HCT116 (cell line): ENCODE data around the gene C1orf159. TPM values are rescaled to one million over a fixed set of nuclear protein-coding genes. Genes with fewer than 3 reads are reported as not detected.
A peak's percentile ranks its signal among the peaks of the same experiment; 100 is the strongest.

ENCODE experiments used
- ATAC-seq: fragments of 200-7000 bp; cut with Tn5 transposase; 2 replicates; pipeline ENCODE4 v1.9.1; 2020; ENCODE audit warnings: mild to moderate bottlenecking, moderate library complexity
- BruUV-seq: library from RNA; stranded (reverse); fragments of 400-500 nt; replicated peaks from 2 replicates; lab custom pipeline; 2021; lab: Mats Ljungman, UMichigan
- CTCF ChIA-PET: fragments of 300-600 bp; sonication (Branson Sonifier 250); formaldehyde crosslinking; loops from one replicate; lab custom pipeline; 2021; ENCODE audit warnings: antibody characterized with exemption; lab: Charles Lee
- POLR2A ChIA-PET: fragments of 300-600, 350-600 bp; sonication (Branson Sonifier 250); formaldehyde crosslinking; loops from one replicate; lab custom pipeline; 2021; ENCODE audit warnings: antibody characterized with exemption; lab: Charles Lee
- RAD21 ChIA-PET, 2 experiments: fragments of 300-600 bp; sonication (Branson Sonifier 250); formaldehyde crosslinking; loops; one replicate each; lab custom pipeline; 2023; ENCODE audit warnings: low total read pairs in 2 of 2; ENCODE audit not compliant: uncharacterized antibody in 2 of 2, unreplicated experiment in 2 of 2, low non-redundant PET in 1 of 2; lab: Charles Lee
- DNase-seq: peaks from one replicate; pipeline ENCODE4 v3.0.0-alpha.2; 2010; ENCODE audit warnings: low read depth, low spot score
- H2AFZ ChIP-seq: fragments of 200-600 bp; shearing (Covaris generic), sonication (generic); 2 replicates; pipeline ENCODE4 v1.6.1; 2017; ENCODE audit warnings: low read depth, mixed run types, mixed read lengths, antibody characterized with exemption, low read length; ENCODE audit not compliant: poor library complexity, severe bottlenecking
- H3K27ac ChIP-seq: 2 replicates; pipeline ENCODE4 v1.5.1; 2012; ENCODE audit warnings: low read depth, low read length
- H3K27me3 ChIP-seq: fragments of 200-600 bp; sonication (generic); 2 replicates; pipeline ENCODE4 v1.6.1; 2016; ENCODE audit warnings: mixed run types, low read length, mixed read lengths; ENCODE audit not compliant: insufficient read depth
- H3K36me3 ChIP-seq, 2 experiments: fragments of 200-500 bp in 1 of 2; fragments of 200-600 bp in 1 of 2; sonication (Bioruptor generic) in 1 of 2; sonication (generic) in 1 of 2; 2 replicates each; pipeline versions ENCODE4 v1.5.1 to v1.6.1; 2014 to 2016; ENCODE audit warnings: low read length in 2 of 2, inconsistent platforms in 1 of 2, mixed read lengths in 1 of 2, mixed run types in 1 of 2; ENCODE audit not compliant: insufficient read depth in 2 of 2, control insufficient read depth in 1 of 2
- H3K4me1 ChIP-seq, 2 experiments: fragments of 200-600 bp in 1 of 2; sonication (generic) in 1 of 2; 2 replicates each; pipeline versions ENCODE4 v1.5.1 to v1.6.1; 2012 to 2017; ENCODE audit warnings: low read length in 2 of 2, inconsistent platforms in 1 of 2, mild to moderate bottlenecking in 1 of 2, mixed read lengths in 1 of 2, mixed run types in 1 of 2, moderate library complexity in 1 of 2; ENCODE audit not compliant: insufficient read depth in 2 of 2, control insufficient read depth in 1 of 2
- H3K4me2 ChIP-seq: fragments of 200-600 bp; sonication (generic); 2 replicates; pipeline ENCODE4 v1.6.1; 2017; ENCODE audit warnings: mixed run types, low read length, mixed read lengths
- H3K4me3 ChIP-seq, 2 experiments: fragments of 200-600 bp in 1 of 2; sonication (generic) in 1 of 2; replicated peaks in 1 of 2; 2 replicates each; pipeline ENCODE4 v1.5.1; 2011 to 2016; ENCODE audit warnings: low read length in 2 of 2, control low read depth in 1 of 2, low read depth in 1 of 2, mild to moderate bottlenecking in 1 of 2, mixed read lengths in 1 of 2, mixed run types in 1 of 2
- H3K79me2 ChIP-seq: fragments of 200-600 bp; sonication (generic); 2 replicates; pipeline ENCODE4 v1.6.1; 2017; ENCODE audit warnings: mild to moderate bottlenecking, mixed run types, low read length, moderate library complexity, mixed read lengths; ENCODE audit not compliant: insufficient read depth
- H3K9ac ChIP-seq: fragments of 200-600 bp; sonication (generic); 2 replicates; pipeline ENCODE4 v1.6.1; 2016; ENCODE audit warnings: low read length, mixed read lengths
- H3K9me2 ChIP-seq: fragments of 200-600 bp; sonication (generic), shearing (Covaris generic); 2 replicates; pipeline ENCODE4 v1.6.1; 2017; ENCODE audit warnings: mixed run types, mild to moderate bottlenecking, moderate library complexity; ENCODE audit not compliant: insufficient read depth
- H3K9me3 ChIP-seq, 2 experiments: fragments of 200-500 bp in 1 of 2; fragments of 200-600 bp in 1 of 2; sonication (Bioruptor generic) in 1 of 2; sonication (generic) in 1 of 2; 2 replicates each; pipeline ENCODE4 v1.6.1; 2014 to 2017; ENCODE audit warnings: low read length in 2 of 2, mixed read lengths in 2 of 2, inconsistent platforms in 1 of 2, low read depth in 1 of 2, mild to moderate bottlenecking in 1 of 2, mixed run types in 1 of 2, moderate library complexity in 1 of 2; ENCODE audit not compliant: control insufficient read depth in 1 of 2, insufficient read depth in 1 of 2
- H4K20me1 ChIP-seq: fragments of 200-600 bp; sonication (generic), shearing (Covaris generic); 2 replicates; pipeline ENCODE4 v1.6.1; 2017; ENCODE audit warnings: mixed run types, mild to moderate bottlenecking, moderate library complexity; ENCODE audit not compliant: insufficient read depth
- CBX3 ChIP-seq: IDR thresholded peaks from 2 replicates; pipeline ENCODE4 v1.6.1; 2012; ENCODE audit warnings: low read depth
- CEBPB ChIP-seq: IDR thresholded peaks from 2 replicates; pipeline ENCODE4 v1.6.1; 2012; ENCODE audit warnings: low read depth
- EZH2 ChIP-seq: fragments of 200-600 bp; sonication (generic); IDR thresholded peaks from 2 replicates; pipeline ENCODE4 v1.6.1; 2017; ENCODE audit warnings: antibody characterized with exemption, mixed run types
- JUND ChIP-seq: IDR thresholded peaks from 2 replicates; pipeline ENCODE4 v1.6.1; 2012
- POLR2AphosphoS5 ChIP-seq: IDR thresholded peaks from 2 replicates; pipeline ENCODE4 v1.6.1; 2011; ENCODE audit warnings: mild to moderate bottlenecking, low read depth, low read length, moderate library complexity
- RAD21 ChIP-seq: IDR thresholded peaks from 2 replicates; pipeline ENCODE4 v1.6.1; 2012; ENCODE audit warnings: low read depth, mild to moderate bottlenecking
- REST ChIP-seq: IDR thresholded peaks from 2 replicates; pipeline ENCODE4 v1.6.1; 2012; ENCODE audit warnings: low read depth
- SP1 ChIP-seq: IDR thresholded peaks from 2 replicates; pipeline ENCODE4 v1.6.1; 2012; ENCODE audit warnings: low read depth
- SRF ChIP-seq: IDR thresholded peaks from 2 replicates; pipeline ENCODE4 v1.6.1; 2012; ENCODE audit warnings: low read depth
- TCF7L2 ChIP-seq: IDR thresholded peaks from 2 replicates; pipeline ENCODE4 v1.7.0; 2011; ENCODE audit warnings: borderline replicate concordance, inconsistent platforms; ENCODE audit not compliant: insufficient read depth, insufficient read length; ENCODE audit errors: extremely low read depth
- YY1 ChIP-seq: IDR thresholded peaks from 2 replicates; pipeline ENCODE4 v1.6.1; 2011; ENCODE audit warnings: low read length, low read depth, moderate library complexity, mild to moderate bottlenecking; ENCODE audit not compliant: insufficient replicate concordance; ENCODE audit errors: extremely low read depth
- ZFX ChIP-seq: fragments of 450-650 bp; IDR thresholded peaks from 2 replicates; pipeline ENCODE4 v1.6.1; 2017
- ZNF274 ChIP-seq: fragments of 200-500 bp; sonication (Bioruptor generic); IDR thresholded peaks from 2 replicates; pipeline ENCODE4 v1.6.1; 2014; ENCODE audit warnings: mild to moderate bottlenecking, low read depth, low read length, inconsistent platforms
- intact Hi-C: fragments of 100-400 bp; cut with micrococcal nuclease; formaldehyde crosslinking; loops from 2 replicates; pipeline ENCODE4 v1.10.0; 2022
- total RNA-seq: library from RNA; stranded (reverse); gene quantifications from one replicate; pipeline ENCODE4 v1.2.1, GENCODE V29; 2021; ENCODE audit not compliant: unreplicated experiment

C1orf159 gene
- total RNA-seq, 1 experiment from 2014 or later: 22.7 TPM

GRCh38 chr1:1163538-1164070 is 47.7 kb upstream of the C1orf159 start:
- peak overlapping the region; percentile 98 for H3K27ac ChIP-seq
- H3K4me1 ChIP-seq: peaks cover 19 to 43% of the 10 kb centered on the region in 2 experiments

More at GRCh38 chr1:1163538-1164070, 47.7 kb upstream of the C1orf159 start:
- POLR2A ChIA-PET: interaction anchor here (0.6 to 1.7 kb wide), 4 partner anchors 12 to 143 kb away, joined by 3 to 5 read pairs (median 4); partner anchors contain the start of gene RNF223
- Histone ChIP-seq H3K4me3 (peak overlapping the region; percentile 88 to 97), H3K79me2 (peaks cover 56% of the 10 kb centered on the region), H3K36me3 (no peaks in the 10 kb centered on the region), H2AFZ (no peak overlapping the region), H3K4me2 (peak overlapping the region; percentile 93), H3K9ac (peak overlapping the region; percentile 96), H3K9me2 (no peaks in the 10 kb centered on the region), H3K27me3 (no peaks in the 10 kb centered on the region), H4K20me1 (no peaks in the 10 kb centered on the region), H3K9me3 (no peaks in the 10 kb centered on the region)
- TF ChIP-seq ZNF274 (no peak), TCF7L2 (no peak), EZH2 (no peak), REST (no peak), CEBPB (no peak), CBX3 (no peak), ZFX (no peak), SP1 (no peak), POLR2AphosphoS5 (no peak), YY1 (no peak), RAD21 (no peak), JUND (no peak), SRF (no peak)
- DNase-seq (no peak), ATAC-seq (peak; percentile 4; the same call in 1 of the 2 replicates)
- CTCF ChIA-PET: no interaction called here
- BruUV-seq: no TSS peak
- RAD21 ChIA-PET: interaction anchor here in 1 of 2 experiments (1.2 kb wide), 1 partner anchor 41 kb away, joined by 3 read pairs; no protein-coding TSS in a partner anchor
- intact Hi-C loops: loop anchor here (1.0 to 5.0 kb wide), 2 partner anchors 44 to 67 kb away; partner anchors contain the start of gene TNFRSF18
